Uterus (tissue), 2 donors: ENCODE measurements around the gene TOR1AIP2.

Experiments used
- POLR2A ChIP-seq, 2 donors: fragments of 450-650 bp; IDR thresholded peaks; one replicate each; pipeline ENCODE4 v1.6.1; 2016; ENCODE audit warnings: antibody characterized with exemption in 2 of 2, mild to moderate bottlenecking in 1 of 2, moderate library complexity in 1 of 2
- TF ChIP-seq, protein P1 (sequence below), 4 experiments: fragments of 200-600 bp in 2 of 4; fragments of 450-650 bp in 2 of 4; sonication (generic) in 2 of 4; IDR thresholded peaks; one replicate each; pipeline ENCODE4 v1.5.1; 2016 to 2019; ENCODE audit warnings: antibody characterized with exemption in 4 of 4, mild to moderate bottlenecking in 2 of 4, moderate library complexity in 1 of 4

DNA sequence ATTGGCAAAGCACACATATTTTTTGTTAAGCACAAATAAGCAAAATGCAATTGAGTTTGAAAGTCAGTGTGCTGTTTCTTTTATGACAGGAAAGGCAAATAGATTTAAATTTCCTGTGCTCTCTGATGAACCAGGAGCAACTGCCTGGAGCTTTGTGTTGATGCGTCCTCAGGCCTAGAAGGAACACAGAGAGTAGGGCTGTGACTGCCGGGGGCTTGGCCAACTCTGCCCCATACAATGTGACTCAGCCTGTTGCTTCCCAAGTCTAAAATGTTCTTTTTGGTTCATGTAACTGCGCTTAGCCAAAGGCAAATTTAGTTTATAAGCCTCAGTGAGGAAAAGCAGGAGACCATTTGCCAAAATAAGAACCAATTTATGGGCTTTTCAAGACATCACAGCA is 37.5 kb downstream of the TOR1AIP2 start:
- TF ChIP-seq, protein P1, sequence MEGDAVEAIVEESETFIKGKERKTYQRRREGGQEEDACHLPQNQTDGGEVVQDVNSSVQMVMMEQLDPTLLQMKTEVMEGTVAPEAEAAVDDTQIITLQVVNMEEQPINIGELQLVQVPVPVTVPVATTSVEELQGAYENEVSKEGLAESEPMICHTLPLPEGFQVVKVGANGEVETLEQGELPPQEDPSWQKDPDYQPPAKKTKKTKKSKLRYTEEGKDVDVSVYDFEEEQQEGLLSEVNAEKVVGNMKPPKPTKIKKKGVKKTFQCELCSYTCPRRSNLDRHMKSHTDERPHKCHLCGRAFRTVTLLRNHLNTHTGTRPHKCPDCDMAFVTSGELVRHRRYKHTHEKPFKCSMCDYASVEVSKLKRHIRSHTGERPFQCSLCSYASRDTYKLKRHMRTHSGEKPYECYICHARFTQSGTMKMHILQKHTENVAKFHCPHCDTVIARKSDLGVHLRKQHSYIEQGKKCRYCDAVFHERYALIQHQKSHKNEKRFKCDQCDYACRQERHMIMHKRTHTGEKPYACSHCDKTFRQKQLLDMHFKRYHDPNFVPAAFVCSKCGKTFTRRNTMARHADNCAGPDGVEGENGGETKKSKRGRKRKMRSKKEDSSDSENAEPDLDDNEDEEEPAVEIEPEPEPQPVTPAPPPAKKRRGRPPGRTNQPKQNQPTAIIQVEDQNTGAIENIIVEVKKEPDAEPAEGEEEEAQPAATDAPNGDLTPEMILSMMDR (IDR thresholded peaks at IDR 0.05) = no peak
- TF ChIP-seq POLR2A (IDR thresholded peaks at IDR 0.05) = no peak
